NB4 (cell line): ENCODE results near the gene TMEM156.

Experiments used
- MYC ChIP-seq: IDR thresholded peaks from 2 replicates; pipeline ENCODE4 v1.6.1; 2011; ENCODE audit warnings: low read depth, low read length
- POLR2A ChIP-seq: IDR thresholded peaks from 2 replicates; pipeline ENCODE4 v1.6.1; 2011; ENCODE audit warnings: mild to moderate bottlenecking; ENCODE audit not compliant: insufficient read length; ENCODE audit errors: extremely low read depth
- TF ChIP-seq, protein P1 (sequence below): IDR thresholded peaks from one replicate; pipeline ENCODE4 v1.5.1; 2012; ENCODE audit warnings: low read depth, low read length
- TF ChIP-seq, protein P2 (sequence below): IDR thresholded peaks from 2 replicates; pipeline ENCODE4 v1.6.1; 2011; ENCODE audit warnings: low read depth, low read length

- TF ChIP-seq, protein P1, sequence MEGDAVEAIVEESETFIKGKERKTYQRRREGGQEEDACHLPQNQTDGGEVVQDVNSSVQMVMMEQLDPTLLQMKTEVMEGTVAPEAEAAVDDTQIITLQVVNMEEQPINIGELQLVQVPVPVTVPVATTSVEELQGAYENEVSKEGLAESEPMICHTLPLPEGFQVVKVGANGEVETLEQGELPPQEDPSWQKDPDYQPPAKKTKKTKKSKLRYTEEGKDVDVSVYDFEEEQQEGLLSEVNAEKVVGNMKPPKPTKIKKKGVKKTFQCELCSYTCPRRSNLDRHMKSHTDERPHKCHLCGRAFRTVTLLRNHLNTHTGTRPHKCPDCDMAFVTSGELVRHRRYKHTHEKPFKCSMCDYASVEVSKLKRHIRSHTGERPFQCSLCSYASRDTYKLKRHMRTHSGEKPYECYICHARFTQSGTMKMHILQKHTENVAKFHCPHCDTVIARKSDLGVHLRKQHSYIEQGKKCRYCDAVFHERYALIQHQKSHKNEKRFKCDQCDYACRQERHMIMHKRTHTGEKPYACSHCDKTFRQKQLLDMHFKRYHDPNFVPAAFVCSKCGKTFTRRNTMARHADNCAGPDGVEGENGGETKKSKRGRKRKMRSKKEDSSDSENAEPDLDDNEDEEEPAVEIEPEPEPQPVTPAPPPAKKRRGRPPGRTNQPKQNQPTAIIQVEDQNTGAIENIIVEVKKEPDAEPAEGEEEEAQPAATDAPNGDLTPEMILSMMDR: peak; percentile 10
- TF ChIP-seq, protein P2, sequence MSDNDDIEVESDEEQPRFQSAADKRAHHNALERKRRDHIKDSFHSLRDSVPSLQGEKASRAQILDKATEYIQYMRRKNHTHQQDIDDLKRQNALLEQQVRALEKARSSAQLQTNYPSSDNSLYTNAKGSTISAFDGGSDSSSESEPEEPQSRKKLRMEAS: no peak
- TF ChIP-seq POLR2A: no peak
- no peak for TF ChIP-seq MYC
Observed at GRCh38 chr4:39044364-39044955, 12.3 kb upstream of the TMEM156 start.
